Body of pancreas (tissue), 4 donors: Measurements from ENCODE around the gene TBC1D7.

Experiments used
- POLR2A ChIP-seq, 3 donors: fragments of 450-650 bp; IDR thresholded peaks; one replicate each; pipeline ENCODE4 v1.6.1; 2016; ENCODE audit warnings: antibody characterized with exemption in 3 of 3, mild to moderate bottlenecking in 2 of 3
- TF ChIP-seq, protein P1 (sequence below), 7 experiments: fragments of 450-650 bp in 4 of 7; fragments of 200-600 bp in 3 of 7; sonication (generic) in 3 of 7; IDR thresholded peaks; one replicate each; pipeline ENCODE4 v1.5.1; 2016 to 2019; ENCODE audit warnings: antibody characterized with exemption in 7 of 7

DNA sequence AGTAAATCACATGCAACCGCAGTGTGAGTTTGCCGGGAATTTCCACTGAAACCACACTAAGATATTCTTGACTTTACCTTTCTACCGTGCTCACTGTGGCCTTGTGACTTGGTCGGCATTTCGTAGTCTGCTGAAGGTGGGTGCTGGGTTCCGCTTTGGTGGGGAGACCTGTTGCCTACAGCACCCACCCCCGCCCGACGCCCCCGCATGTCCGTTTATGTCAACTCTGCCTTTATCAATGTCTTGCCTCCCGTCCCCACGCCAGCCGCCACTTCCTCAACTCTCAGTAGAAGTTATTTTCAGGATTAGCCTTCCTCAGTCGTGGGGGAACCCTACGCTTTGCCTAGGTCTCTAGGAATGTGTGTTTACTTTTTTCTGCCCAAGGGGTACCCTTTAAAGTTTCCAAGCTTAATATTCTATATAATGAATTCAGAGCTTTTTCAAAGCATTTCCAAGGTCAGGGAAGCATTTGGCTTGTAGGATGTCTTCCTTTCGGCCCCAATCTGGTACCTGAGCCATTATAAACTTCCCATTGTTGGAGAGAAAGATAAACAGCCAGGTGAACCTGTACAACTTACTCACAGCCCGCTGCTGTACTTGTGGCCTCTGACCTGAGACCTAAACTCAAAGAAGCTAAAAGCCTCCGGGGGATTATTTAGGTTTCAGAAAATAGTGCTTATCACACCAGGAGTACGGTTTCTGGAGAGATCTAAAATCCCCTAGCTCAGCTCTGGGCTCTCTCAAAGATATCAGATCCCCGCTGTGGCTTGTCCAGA lies 54.2 kb downstream of the TBC1D7 start:
- TF ChIP-seq, protein P1, sequence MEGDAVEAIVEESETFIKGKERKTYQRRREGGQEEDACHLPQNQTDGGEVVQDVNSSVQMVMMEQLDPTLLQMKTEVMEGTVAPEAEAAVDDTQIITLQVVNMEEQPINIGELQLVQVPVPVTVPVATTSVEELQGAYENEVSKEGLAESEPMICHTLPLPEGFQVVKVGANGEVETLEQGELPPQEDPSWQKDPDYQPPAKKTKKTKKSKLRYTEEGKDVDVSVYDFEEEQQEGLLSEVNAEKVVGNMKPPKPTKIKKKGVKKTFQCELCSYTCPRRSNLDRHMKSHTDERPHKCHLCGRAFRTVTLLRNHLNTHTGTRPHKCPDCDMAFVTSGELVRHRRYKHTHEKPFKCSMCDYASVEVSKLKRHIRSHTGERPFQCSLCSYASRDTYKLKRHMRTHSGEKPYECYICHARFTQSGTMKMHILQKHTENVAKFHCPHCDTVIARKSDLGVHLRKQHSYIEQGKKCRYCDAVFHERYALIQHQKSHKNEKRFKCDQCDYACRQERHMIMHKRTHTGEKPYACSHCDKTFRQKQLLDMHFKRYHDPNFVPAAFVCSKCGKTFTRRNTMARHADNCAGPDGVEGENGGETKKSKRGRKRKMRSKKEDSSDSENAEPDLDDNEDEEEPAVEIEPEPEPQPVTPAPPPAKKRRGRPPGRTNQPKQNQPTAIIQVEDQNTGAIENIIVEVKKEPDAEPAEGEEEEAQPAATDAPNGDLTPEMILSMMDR (IDR thresholded peaks at IDR 0.05): no peak
- no peak for TF ChIP-seq POLR2A (IDR thresholded peaks at IDR 0.05)
